CD4-positive, CD25-positive, alpha-beta regulatory T cell (primary cell): ENCODE data around the gene DYNLRB1. TPM values are rescaled to one million over a fixed set of nuclear protein-coding genes. Genes with fewer than 3 reads are reported as not detected.

Experiments used
- ATAC-seq, 2 donors: fragments of 150-1000 bp; cut with Tn5 transposase; one replicate each; pipeline ENCODE4 v1.10.0; 2021; ENCODE audit warnings: low read depth in 2 of 2, moderate number of reproducible peaks in 2 of 2, moderate library complexity in 1 of 2
- DNase-seq, 3 donors: peaks; one replicate each; pipeline versions ENCODE4 v3.0.0 to v3.0.0-alpha.2; 2012 to 2022; ENCODE audit warnings: mixed read lengths in 1 of 3
- H3K27ac ChIP-seq: one replicate; pipeline ENCODE4 v1.7.0; 2013; ENCODE audit warnings: mild to moderate bottlenecking, low read length; ENCODE audit not compliant: insufficient read depth, poor library complexity, severe bottlenecking
- H3K27me3 ChIP-seq: one replicate; pipeline ENCODE4 v1.7.0; 2013; ENCODE audit warnings: low read length; ENCODE audit not compliant: control insufficient read depth, insufficient read depth
- H3K36me3 ChIP-seq: one replicate; pipeline ENCODE4 v1.7.0; 2013; ENCODE audit warnings: mild to moderate bottlenecking, low read length, moderate library complexity; ENCODE audit not compliant: control insufficient read depth, insufficient read depth
- H3K4me1 ChIP-seq: 2 replicates; pipeline ENCODE4 v1.7.0; 2013; ENCODE audit warnings: mild to moderate bottlenecking, low read length; ENCODE audit not compliant: insufficient read depth, control insufficient read depth, poor library complexity, severe bottlenecking
- H3K4me3 ChIP-seq: one replicate; pipeline ENCODE4 v1.7.0; 2013; ENCODE audit warnings: low read depth, mild to moderate bottlenecking, low read length, moderate library complexity
- H3K9me3 ChIP-seq, 2 experiments: 1 replicate in 1 of 2; 2 replicates in 1 of 2; pipeline ENCODE4 v1.7.0; 2013; ENCODE audit warnings: low read length in 2 of 2, mild to moderate bottlenecking in 1 of 2, moderate library complexity in 1 of 2; ENCODE audit not compliant: control insufficient read depth in 2 of 2
- H3K27ac Mint-ChIP-seq, 3 donors: one replicate each; pipeline ENCODE4 v1.8.0; 2020 to 2022; ENCODE audit warnings: mild to moderate bottlenecking in 3 of 3, mixed read lengths in 3 of 3, moderate library complexity in 2 of 3
- H3K27me3 Mint-ChIP-seq: one replicate; pipeline ENCODE4 v1.8.0; 2022; ENCODE audit warnings: mild to moderate bottlenecking, mixed read lengths
- H3K36me3 Mint-ChIP-seq: one replicate; pipeline ENCODE4 v1.8.0; 2020; ENCODE audit warnings: mixed read lengths
- H3K4me1 Mint-ChIP-seq, 4 donors: one replicate each; pipeline ENCODE4 v1.8.0; 2020 to 2022; ENCODE audit warnings: mixed read lengths in 4 of 4, mild to moderate bottlenecking in 1 of 4
- H3K4me3 Mint-ChIP-seq, 4 donors: one replicate each; pipeline ENCODE4 v1.8.0; 2020 to 2022; ENCODE audit warnings: mild to moderate bottlenecking in 4 of 4, mixed read lengths in 4 of 4, moderate library complexity in 3 of 4
- H3K9me3 Mint-ChIP-seq, 7 donors: one replicate each; pipeline ENCODE4 v1.8.0; 2020 to 2022; ENCODE audit warnings: mixed read lengths in 7 of 7, mild to moderate bottlenecking in 3 of 7, moderate library complexity in 2 of 7
- polyA plus RNA-seq, 4 donors: library from polyadenylated mRNA; unstranded; fragments of 300-500 nt; fragmentation: Illumina TruSeq; gene quantifications; one replicate each; pipeline ENCODE4 v1.2.3, GENCODE V29; 2021
- total RNA-seq: library from RNA; stranded (reverse); gene quantifications from one replicate; pipeline ENCODE4 v1.2.3, GENCODE V29; 2022

DYNLRB1 gene
- total and polyA plus RNA-seq, 5 donors from 2014 or later, result 82.6 to 369 (median 350) TPM

GRCh38 chr20:34535857-34536256 is 19.6 kb downstream of the DYNLRB1 start:
- Mint-ChIP-seq H3K36me3 (peaks cover 40% of the 10 kb centered on the region), H3K4me1 (peaks cover 0 to 27% (median 14%) of the 10 kb centered on the region in 4 donors), H3K9me3 (no peaks in the 10 kb centered on the region), H3K27me3 (no peaks in the 10 kb centered on the region), H3K4me3 (no peak overlapping the region), H3K27ac (peak overlapping the region in 2 of 3 donors; percentile 38 to 57)
- peaks cover 69% of the 10 kb centered on the region for H3K36me3 ChIP-seq
- no peak overlapping the region for H3K4me3 ChIP-seq
- no peaks in the 10 kb centered on the region for H3K27me3 ChIP-seq
- ATAC-seq (no peak), DNase-seq (no peak)
- peaks cover 4% of the 10 kb centered on the region for H3K4me1 ChIP-seq
- H3K27ac ChIP-seq, result no peak overlapping the region
- H3K9me3 ChIP-seq, result no peaks in the 10 kb centered on the region

GRCh38 chr20:34536798-34537394 is 20.7 kb downstream of the DYNLRB1 start:
- Histone ChIP-seq H3K4me1 (peaks cover 14% of the 10 kb centered on the region), H3K27ac (no peak overlapping the region), H3K9me3 (no peaks in the 10 kb centered on the region), H3K36me3 (peaks cover 59% of the 10 kb centered on the region), H3K4me3 (no peak overlapping the region), H3K27me3 (no peaks in the 10 kb centered on the region)
- Mint-ChIP-seq H3K4me3 (no peak overlapping the region), H3K9me3 (no peaks in the 10 kb centered on the region), H3K27me3 (no peaks in the 10 kb centered on the region), H3K4me1 (peaks cover 9 to 31% (median 20%) of the 10 kb centered on the region in 4 donors), H3K36me3 (peaks cover 37% of the 10 kb centered on the region), H3K27ac (no peak overlapping the region)
- ATAC-seq, result peak; percentile 32 to 41
- peak in 2 of 3 donors; percentile 27 to 55 for DNase-seq

- Histone ChIP-seq H3K9me3 (no peaks in the 10 kb centered on the region), H3K36me3 (peaks cover 51% of the 10 kb centered on the region), H3K27ac (no peak overlapping the region), H3K4me3 (no peak overlapping the region), H3K4me1 (peaks cover 15% of the 10 kb centered on the region), H3K27me3 (no peaks in the 10 kb centered on the region)
- Mint-ChIP-seq H3K4me3 (no peak overlapping the region), H3K27me3 (no peaks in the 10 kb centered on the region), H3K9me3 (no peaks in the 10 kb centered on the region), H3K36me3 (peaks cover 37% of the 10 kb centered on the region), H3K27ac (no peak overlapping the region), H3K4me1 (peaks cover 9 to 39% (median 22%) of the 10 kb centered on the region in 4 donors)
- no peak for DNase-seq
- ATAC-seq, result no peak
Observed at GRCh38 chr20:34537651-34538050, 21.4 kb downstream of the DYNLRB1 start.

DNA sequence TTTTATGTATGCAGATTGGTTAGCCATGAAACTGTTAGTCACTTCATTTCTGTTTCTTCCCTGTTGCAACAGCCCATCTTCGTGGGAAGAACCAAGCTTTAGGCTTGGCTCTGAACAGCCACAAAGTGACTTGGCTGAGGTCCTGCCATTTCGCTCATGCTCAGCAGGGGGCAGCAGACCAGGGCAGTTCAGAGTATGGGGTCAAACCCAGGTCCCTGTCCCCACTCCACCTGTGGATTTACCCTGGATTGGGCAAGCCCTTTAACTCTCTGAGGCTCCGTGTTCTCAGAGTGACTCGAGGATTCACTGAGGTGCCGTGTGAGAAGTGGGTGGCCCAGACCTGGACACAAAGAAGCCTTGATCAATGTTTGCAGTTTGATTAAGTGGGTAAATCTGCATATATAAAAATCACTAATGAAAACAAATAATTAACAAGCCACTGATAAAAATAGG is 22.5 kb downstream of the DYNLRB1 start:
- Mint-ChIP-seq H3K27me3 (no peaks in the 10 kb centered on the region), H3K4me1 (peaks cover 13 to 42% (median 23%) of the 10 kb centered on the region in 4 donors), H3K36me3 (peaks cover 37% of the 10 kb centered on the region), H3K4me3 (peak overlapping the region in 1 of 4 donors; percentile 51), H3K27ac (peak overlapping the region in 2 of 3 donors; percentile 52 to 69), H3K9me3 (no peaks in the 10 kb centered on the region)
- peak overlapping the region; percentile 23 for H3K27ac ChIP-seq
- peaks cover 45% of the 10 kb centered on the region for H3K36me3 ChIP-seq
- ATAC-seq (peak in 1 of 2 donors; percentile 45), DNase-seq (peak in 2 of 3 donors; percentile 33 to 53)
- no peak overlapping the region for H3K4me3 ChIP-seq
- peaks cover 17% of the 10 kb centered on the region for H3K4me1 ChIP-seq
- no peaks in the 10 kb centered on the region for H3K9me3 ChIP-seq
- no peaks in the 10 kb centered on the region for H3K27me3 ChIP-seq

GRCh38 chr20:34539756-34540155 is 23.5 kb downstream of the DYNLRB1 start:
- Mint-ChIP-seq H3K27me3 (no peaks in the 10 kb centered on the region), H3K9me3 (no peaks in the 10 kb centered on the region), H3K4me3 (no peak overlapping the region), H3K36me3 (peaks cover 31% of the 10 kb centered on the region), H3K4me1 (peaks cover 13 to 51% (median 29%) of the 10 kb centered on the region in 4 donors), H3K27ac (peak overlapping the region in 2 of 3 donors; percentile 60 to 98)
- ATAC-seq (no peak), DNase-seq (no peak)
- peaks cover 36% of the 10 kb centered on the region for H3K36me3 ChIP-seq
- H3K27ac ChIP-seq, result no peak overlapping the region
- no peak overlapping the region for H3K4me3 ChIP-seq
- no peaks in the 10 kb centered on the region for H3K9me3 ChIP-seq
- peaks cover 25% of the 10 kb centered on the region for H3K4me1 ChIP-seq
- no peaks in the 10 kb centered on the region for H3K27me3 ChIP-seq

GRCh38 chr20:34540596-34541263 is 24.5 kb downstream of the DYNLRB1 start:
- H3K4me1 Mint-ChIP-seq, result peaks cover 13 to 54% (median 29%) of the 10 kb centered on the region in 4 donors
- Histone ChIP-seq H3K27ac (peak overlapping the region; percentile 78), H3K4me1 (peaks cover 25% of the 10 kb centered on the region), H3K36me3 (peaks cover 26% of the 10 kb centered on the region), H3K4me3 (no peak overlapping the region), H3K9me3 (no peaks in the 10 kb centered on the region), H3K27me3 (no peaks in the 10 kb centered on the region)
- H3K4me3 Mint-ChIP-seq, result peak overlapping the region; percentile 8 to 66 (median 50)
- H3K9me3 Mint-ChIP-seq, result no peaks in the 10 kb centered on the region
- no peak for DNase-seq
- H3K36me3 Mint-ChIP-seq, result peaks cover 21% of the 10 kb centered on the region
- peak overlapping the region; percentile 84 to 92 (median 91) for H3K27ac Mint-ChIP-seq
- ATAC-seq, result no peak
- H3K27me3 Mint-ChIP-seq, result peaks cover 4% of the 10 kb centered on the region

- peak overlapping the region; percentile 78 for H3K27ac ChIP-seq
- H3K27ac Mint-ChIP-seq, result peak overlapping the region; percentile 54 to 92 (median 91)
Observed at GRCh38 chr20:34541264-34541901, 25.2 kb downstream of the DYNLRB1 start.

More at GRCh38 chr20:34541264-34541901, 25.2 kb downstream of the DYNLRB1 start:
- H3K36me3 Mint-ChIP-seq, result peaks cover 18% of the 10 kb centered on the region
- H3K9me3 ChIP-seq, result no peaks in the 10 kb centered on the region
- H3K36me3 ChIP-seq, result peaks cover 20% of the 10 kb centered on the region
- peak overlapping the region; percentile 41 for H3K4me3 ChIP-seq
- H3K9me3 Mint-ChIP-seq, result no peaks in the 10 kb centered on the region
- H3K4me1 ChIP-seq, result peaks cover 25% of the 10 kb centered on the region
- peaks cover 4% of the 10 kb centered on the region for H3K27me3 Mint-ChIP-seq
- H3K27me3 ChIP-seq, result no peaks in the 10 kb centered on the region
- H3K4me1 Mint-ChIP-seq, result peaks cover 13 to 54% (median 29%) of the 10 kb centered on the region in 4 donors
- DNase-seq (peak in 1 of 3 donors; percentile 29), ATAC-seq (peak; percentile 26 to 44)
- peak overlapping the region; percentile 37 to 69 (median 64) for H3K4me3 Mint-ChIP-seq
